Retinal pigment epithelial cell (primary cell): ENCODE data around the gene PLD1.

Source experiments
- DNase-seq: peaks from one replicate; pipeline ENCODE4 v3.0.0-alpha.2; 2010; ENCODE audit warnings: low read depth
- H3K4me3 ChIP-seq: 2 replicates; pipeline ENCODE4 v1.5.1; 2011; ENCODE audit warnings: mild to moderate bottlenecking, low read length, control low read depth, moderate library complexity
- CTCF ChIP-seq: conservative IDR thresholded peaks from 2 replicates; pipeline ENCODE4 v1.5.1; 2011; ENCODE audit warnings: low read depth, low read length, control low read depth, inconsistent platforms

The PLD1 gene

GRCh38 chr3:171837698-171838097 lies 27.4 kb upstream of the PLD1 start:
- H3K4me3 ChIP-seq, result no peak overlapping the region
- DNase-seq, result no peak
- no peak for TF ChIP-seq CTCF

- DNase-seq, result no peak
- no peak for TF ChIP-seq CTCF
- H3K4me3 ChIP-seq, result no peak overlapping the region
These were observed 26.6 kb upstream of the PLD1 start for GRCh38 chr3:171836855-171837254.

GRCh38 chr3:171835613-171836012 lies 25.3 kb upstream of the PLD1 start:
- DNase-seq, result no peak
- no peak for TF ChIP-seq CTCF
- H3K4me3 ChIP-seq, result no peak overlapping the region

- H3K4me3 ChIP-seq, result no peak overlapping the region
- DNase-seq, result no peak
- TF ChIP-seq CTCF, result no peak
These were observed 24.8 kb upstream of the PLD1 start for GRCh38 chr3:171835116-171835515.

- TF ChIP-seq CTCF, result no peak
- no peak overlapping the region for H3K4me3 ChIP-seq
- DNase-seq, result no peak
These were observed 24.1 kb upstream of the PLD1 start for GRCh38 chr3:171834461-171834801.

GRCh38 chr3:171833789-171834460 lies 23.6 kb upstream of the PLD1 start:
- H3K4me3 ChIP-seq, result no peak overlapping the region
- peak; percentile 54 for TF ChIP-seq CTCF
- no peak for DNase-seq

GRCh38 chr3:171832989-171833388 lies 22.7 kb upstream of the PLD1 start:
- no peak for TF ChIP-seq CTCF
- no peak overlapping the region for H3K4me3 ChIP-seq
- DNase-seq, result no peak
